Astrocyte of the spinal cord (primary cell): Measurements from ENCODE around the gene PROSER3.

Source experiments
- DNase-seq: peaks from one replicate; pipeline ENCODE4 v3.0.0; 2011; ENCODE audit warnings: low read depth, low spot score
- H3K4me3 ChIP-seq: 2 replicates; pipeline ENCODE4 v1.5.1; 2011; ENCODE audit warnings: low read depth, mild to moderate bottlenecking, low read length, moderate library complexity
- CTCF ChIP-seq: IDR thresholded peaks from 2 replicates; pipeline ENCODE4 v1.5.1; 2012; ENCODE audit warnings: low read depth, mild to moderate bottlenecking, low read length, inconsistent platforms
- in situ Hi-C: cut with HindIII; loops from 2 replicates; pipeline ENCODE4 v1.10.0; 2017; ENCODE audit warnings: low sequenced_read_pairs

The PROSER3 gene

GRCh38 chr19:35801828-35802227 is 43.9 kb downstream of the PROSER3 start:
- no peak for DNase-seq
- H3K4me3 ChIP-seq, result no peak overlapping the region
- in situ Hi-C loops, result no loop called here
- no peak for TF ChIP-seq CTCF

- in situ Hi-C loops, result no loop called here
- no peak for DNase-seq
- H3K4me3 ChIP-seq, result no peak overlapping the region
- TF ChIP-seq CTCF, result no peak
These were observed 47.6 kb downstream of the PROSER3 start for GRCh38 chr19:35805526-35806102.

GRCh38 chr19:35806597-35806996 is 48.6 kb downstream of the PROSER3 start:
- in situ Hi-C loops, result no loop called here
- no peak overlapping the region for H3K4me3 ChIP-seq
- TF ChIP-seq CTCF, result no peak
- DNase-seq, result no peak

- DNase-seq, result no peak
- in situ Hi-C loops, result no loop called here
- TF ChIP-seq CTCF, result no peak
- no peak overlapping the region for H3K4me3 ChIP-seq
These were observed 49.7 kb downstream of the PROSER3 start for GRCh38 chr19:35807633-35808032.

- no peak for DNase-seq
- H3K4me3 ChIP-seq, result no peak overlapping the region
- in situ Hi-C loops, result no loop called here
- TF ChIP-seq CTCF, result no peak
These were observed 53.6 kb downstream of the PROSER3 start for GRCh38 chr19:35811317-35812219.

- DNase-seq, result no peak
- H3K4me3 ChIP-seq, result no peak within 1 kb of the TSS
- in situ Hi-C loops, result no loop called here
- no peak for TF ChIP-seq CTCF
These were observed 54.5 kb downstream of the PROSER3 start, which contains the start of gene PRODH2 for GRCh38 chr19:35812220-35813042. Gene PRODH2 (minus strand): TSS chr19:35812845. CDS start chr19:35812805, 40 bp downstream.
